SK-N-MC (cell line): ENCODE results near the gene SYNPO2.

Source experiments
- DNase-seq: peaks from one replicate; pipeline ENCODE4 v3.0.0-alpha.2; 2011; ENCODE audit warnings: low read depth, low spot score
- H3K27ac ChIP-seq: fragments of 200-600 bp; sonication (generic); 2 replicates; pipeline ENCODE4 v1.5.1; 2016; ENCODE audit warnings: mixed run types
- H3K36me3 ChIP-seq: fragments of 200-600 bp; sonication (generic); 2 replicates; pipeline ENCODE4 v1.6.1; 2017; ENCODE audit warnings: antibody characterized with exemption, low read length, mixed read lengths; ENCODE audit not compliant: insufficient read depth
- H3K4me3 ChIP-seq: fragments of 200-600 bp; sonication (generic); 2 replicates; pipeline ENCODE4 v1.5.1; 2016
- H3K9ac ChIP-seq: fragments of 200-600 bp; sonication (generic); 2 replicates; pipeline ENCODE4 v1.8.0; 2017; ENCODE audit warnings: mixed run types, mixed read lengths; ENCODE audit not compliant: insufficient read length
- H3K9me3 ChIP-seq: fragments of 200-600 bp; sonication (generic); 2 replicates; pipeline ENCODE4 v1.6.1; 2017; ENCODE audit warnings: low read depth, mild to moderate bottlenecking, antibody characterized with exemption, low read length, moderate library complexity, mixed read lengths
- EZH2 ChIP-seq: fragments of 200-600 bp; sonication (generic); IDR thresholded peaks from one replicate; pipeline ENCODE4 v1.6.1; 2017; ENCODE audit warnings: antibody characterized with exemption
- FOXP2 ChIP-seq: optimal IDR thresholded peaks from 2 replicates; pipeline ENCODE3; 2011; ENCODE audit warnings: mild to moderate bottlenecking, moderate library complexity; ENCODE audit not compliant: insufficient read depth; ENCODE audit errors: extremely low read length, control extremely low read depth
- POLR2AphosphoS5 ChIP-seq: IDR thresholded peaks from 2 replicates; pipeline ENCODE4 v1.6.1; 2012; ENCODE audit warnings: mild to moderate bottlenecking, low read depth, low read length, borderline replicate concordance

The SYNPO2 gene

GRCh38 chr4:119081542-119081859 lies 192.8 kb downstream of the SYNPO2 start:
- no peak overlapping the region for H3K9ac ChIP-seq
- H3K36me3 ChIP-seq = no peaks in the 10 kb centered on the region
- H3K9me3 ChIP-seq = no peaks in the 10 kb centered on the region
- H3K27ac ChIP-seq = no peak overlapping the region
- no peak for DNase-seq
- TF ChIP-seq EZH2 (no peak), POLR2AphosphoS5 (no peak), FOXP2 (no peak)
- H3K4me3 ChIP-seq = no peak overlapping the region

- no peaks in the 10 kb centered on the region for H3K9me3 ChIP-seq
- H3K27ac ChIP-seq = no peak overlapping the region
- DNase-seq = no peak
- H3K4me3 ChIP-seq = no peak overlapping the region
- H3K36me3 ChIP-seq = no peaks in the 10 kb centered on the region
- TF ChIP-seq FOXP2 (no peak), EZH2 (no peak), POLR2AphosphoS5 (no peak)
- no peak overlapping the region for H3K9ac ChIP-seq
Observed at GRCh38 chr4:119081943-119082342, 193.3 kb downstream of the SYNPO2 start.

GRCh38 chr4:119082661-119083060 lies 194.0 kb downstream of the SYNPO2 start:
- DNase-seq = no peak
- Histone ChIP-seq H3K4me3 (no peak overlapping the region), H3K36me3 (no peaks in the 10 kb centered on the region), H3K9me3 (no peaks in the 10 kb centered on the region), H3K27ac (no peak overlapping the region), H3K9ac (no peak overlapping the region)
- TF ChIP-seq POLR2AphosphoS5 = no peak

GRCh38 chr4:119084513-119084912 lies 195.9 kb downstream of the SYNPO2 start:
- no peak overlapping the region for H3K4me3 ChIP-seq
- no peak overlapping the region for H3K9ac ChIP-seq
- no peaks in the 10 kb centered on the region for H3K36me3 ChIP-seq
- no peak for TF ChIP-seq FOXP2
- TF ChIP-seq EZH2 = no peak
- no peak for TF ChIP-seq POLR2AphosphoS5
- H3K27ac ChIP-seq = no peak overlapping the region
- no peak for DNase-seq
- H3K9me3 ChIP-seq = no peaks in the 10 kb centered on the region

- Histone ChIP-seq H3K27ac (no peak overlapping the region), H3K9ac (no peak overlapping the region), H3K4me3 (no peak overlapping the region), H3K36me3 (no peaks in the 10 kb centered on the region), H3K9me3 (no peaks in the 10 kb centered on the region)
- no peak for DNase-seq
- TF ChIP-seq FOXP2 = no peak
- TF ChIP-seq EZH2 = no peak
- no peak for TF ChIP-seq POLR2AphosphoS5
Observed at GRCh38 chr4:119087121-119087520, 198.5 kb downstream of the SYNPO2 start.

- Histone ChIP-seq H3K4me3 (no peak overlapping the region), H3K9ac (no peak overlapping the region), H3K9me3 (no peaks in the 10 kb centered on the region), H3K36me3 (no peaks in the 10 kb centered on the region), H3K27ac (no peak overlapping the region)
- TF ChIP-seq POLR2AphosphoS5 (no peak), EZH2 (no peak), FOXP2 (no peak)
- no peak for DNase-seq
Observed at GRCh38 chr4:119087656-119088055, 199.0 kb downstream of the SYNPO2 start.

- TF ChIP-seq POLR2AphosphoS5 (no peak), FOXP2 (no peak), EZH2 (no peak)
- H3K4me3 ChIP-seq = no peak overlapping the region
- H3K9ac ChIP-seq = no peak overlapping the region
- no peak for DNase-seq
- no peaks in the 10 kb centered on the region for H3K9me3 ChIP-seq
- no peak overlapping the region for H3K27ac ChIP-seq
- no peaks in the 10 kb centered on the region for H3K36me3 ChIP-seq
Observed at GRCh38 chr4:119093042-119093827, 204.6 kb downstream of the SYNPO2 start.

- no peak for DNase-seq
- Histone ChIP-seq H3K9me3 (no peaks in the 10 kb centered on the region), H3K9ac (no peak overlapping the region), H3K27ac (no peak overlapping the region), H3K4me3 (no peak overlapping the region), H3K36me3 (no peaks in the 10 kb centered on the region)
- TF ChIP-seq POLR2AphosphoS5 (no peak), EZH2 (no peak), FOXP2 (no peak)
Observed at GRCh38 chr4:119097282-119097900, 208.7 kb downstream of the SYNPO2 start.

- Histone ChIP-seq H3K36me3 (no peaks in the 10 kb centered on the region), H3K9me3 (no peaks in the 10 kb centered on the region), H3K4me3 (no peak overlapping the region), H3K27ac (no peak overlapping the region), H3K9ac (no peak overlapping the region)
- no peak for TF ChIP-seq EZH2
- no peak for TF ChIP-seq POLR2AphosphoS5
- TF ChIP-seq FOXP2 = no peak
- no peak for DNase-seq
Observed at GRCh38 chr4:119098306-119098705, 209.7 kb downstream of the SYNPO2 start.
